Fibroblast of the conjunctiva (primary cell): ENCODE data around the gene GAB2.
A peak's percentile ranks its signal among the peaks of the same experiment; 100 is the strongest.
"Not testable (repeated sequence)": the region's sequence is repeated elsewhere in the genome, so short reads cannot be mapped to it uniquely, and the experiment has no call there.

ENCODE experiments used
- DNase-seq: peaks from one replicate; pipeline ENCODE4 v3.0.0-alpha.2; 2010; ENCODE audit warnings: low read depth

GAB2 gene

GRCh38 chr11:78187366-78188285 lies 230.0 kb downstream of the GAB2 start:
- no peak for DNase-seq

- DNase-seq, result no peak
Observed at GRCh38 chr11:78181185-78181584, 236.4 kb downstream of the GAB2 start.

DNA sequence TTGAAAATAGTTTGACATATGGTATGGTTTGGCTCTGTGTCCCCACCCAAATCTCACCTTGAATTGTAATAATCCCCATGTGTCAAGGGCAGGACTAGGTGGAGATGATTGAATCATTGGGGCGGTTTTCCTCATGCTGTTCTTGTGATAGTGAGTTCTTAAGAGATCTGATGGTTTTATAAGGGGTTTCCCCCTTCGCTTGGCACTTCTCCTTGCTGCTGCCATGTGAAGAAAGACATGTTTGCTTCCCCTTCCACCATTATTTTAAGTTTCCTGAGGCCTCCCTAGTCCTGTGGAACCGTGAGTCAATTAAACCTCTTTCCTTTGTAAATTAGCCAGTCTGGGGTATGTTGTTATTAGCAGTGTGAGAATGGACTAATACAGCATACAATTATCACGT lies 236.9 kb downstream of the GAB2 start:
- DNase-seq, result no peak

DNA sequence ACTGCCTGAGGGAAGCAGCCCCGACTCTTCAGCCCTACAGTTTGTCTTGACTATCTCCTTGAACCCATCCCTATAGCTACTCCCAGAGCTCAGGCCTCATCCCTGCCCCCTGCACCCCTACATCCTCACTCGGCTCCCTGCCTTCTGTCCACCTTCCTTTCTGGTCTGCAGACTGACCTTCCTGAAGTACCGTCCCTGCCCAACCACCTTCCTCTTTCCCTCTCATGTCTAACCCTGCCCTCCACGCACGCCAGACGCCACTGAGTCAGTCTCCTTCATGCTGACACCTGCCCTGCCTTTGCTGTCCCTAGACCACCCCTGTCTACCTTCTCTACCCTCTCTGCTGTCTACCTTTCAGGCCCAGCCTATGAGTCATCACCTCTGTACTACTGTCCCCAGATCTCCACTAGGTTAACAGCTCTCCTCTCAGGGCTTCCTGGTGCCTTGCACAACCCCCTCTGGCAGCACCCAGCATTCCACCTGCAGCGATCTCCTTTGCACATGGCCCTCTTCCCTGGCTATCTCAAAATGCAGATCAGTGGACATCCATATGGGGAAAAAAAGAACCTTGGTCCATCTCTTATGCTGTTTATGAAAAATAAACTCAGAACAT lies 238.1 kb downstream of the GAB2 start:
- DNase-seq, result no peak

DNA sequence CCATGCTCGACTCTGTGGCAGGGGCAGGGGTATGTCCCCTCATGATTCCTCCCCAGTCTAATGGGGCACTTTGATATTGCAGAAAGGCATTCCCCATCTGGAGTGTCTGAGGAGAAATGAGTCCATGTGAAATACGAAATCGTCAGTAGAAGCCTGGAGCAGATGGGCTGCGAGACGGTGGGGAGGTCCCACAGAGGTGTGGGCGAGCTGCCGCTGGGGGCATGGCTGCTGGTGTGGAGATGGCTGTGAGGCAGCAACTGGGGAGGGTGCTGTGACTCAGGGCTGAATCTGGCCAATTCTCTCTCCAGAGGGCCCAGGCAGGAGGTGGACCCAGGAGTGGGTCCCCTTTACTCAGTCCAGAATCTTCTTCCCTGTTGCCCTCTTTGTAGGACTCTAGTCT lies 240.4 kb downstream of the GAB2 start:
- DNase-seq, result no peak

DNA sequence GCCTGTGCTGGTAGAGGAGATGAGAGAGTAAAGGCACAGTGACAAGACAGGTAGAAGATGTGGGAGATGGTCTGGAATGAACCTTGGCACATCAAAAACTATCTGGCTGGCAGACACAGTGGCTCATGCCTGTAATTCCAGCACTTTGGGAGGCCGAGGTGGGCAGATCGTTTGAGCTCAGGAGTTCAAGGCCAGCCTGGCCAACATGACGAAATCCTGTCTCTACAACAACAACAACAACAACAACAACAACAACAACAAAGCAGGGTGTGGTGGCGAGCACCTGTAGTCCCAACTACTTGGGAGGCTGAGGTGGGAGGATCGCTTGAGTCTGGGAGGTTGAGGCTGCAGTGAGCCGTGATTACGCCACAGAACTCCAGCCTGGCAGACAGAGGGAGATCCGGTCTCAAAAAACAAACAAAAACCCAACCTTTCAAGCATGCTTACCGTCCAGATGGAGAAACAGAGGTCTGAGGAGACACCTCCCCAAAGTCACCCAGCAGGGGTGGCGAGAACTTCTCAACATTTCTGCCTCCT lies 240.9 kb downstream of the GAB2 start:
- no peak for DNase-seq

DNA sequence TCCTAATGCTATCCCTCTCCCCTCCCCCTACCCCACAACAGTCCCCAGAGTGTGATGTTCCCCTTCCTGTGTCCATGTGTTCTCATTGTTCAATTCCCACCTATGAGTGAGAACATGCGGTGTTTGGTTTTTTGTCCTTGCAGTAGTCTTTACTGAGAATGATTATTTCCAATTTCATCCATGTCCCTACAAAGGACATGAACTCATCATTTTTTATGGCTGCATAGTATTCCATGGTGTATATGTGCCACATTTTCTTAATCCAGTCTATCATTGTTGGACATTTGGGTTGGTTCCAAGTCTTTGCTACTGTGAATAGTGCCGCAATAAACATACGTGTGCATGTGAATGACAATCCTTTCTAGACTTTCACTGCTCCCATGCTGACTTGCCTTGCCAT lies 241.8 kb downstream of the GAB2 start:
- not testable (repeated sequence) for DNase-seq

- no peak for DNase-seq
Observed at GRCh38 chr11:78171951-78172350, 245.7 kb downstream of the GAB2 start.

DNA sequence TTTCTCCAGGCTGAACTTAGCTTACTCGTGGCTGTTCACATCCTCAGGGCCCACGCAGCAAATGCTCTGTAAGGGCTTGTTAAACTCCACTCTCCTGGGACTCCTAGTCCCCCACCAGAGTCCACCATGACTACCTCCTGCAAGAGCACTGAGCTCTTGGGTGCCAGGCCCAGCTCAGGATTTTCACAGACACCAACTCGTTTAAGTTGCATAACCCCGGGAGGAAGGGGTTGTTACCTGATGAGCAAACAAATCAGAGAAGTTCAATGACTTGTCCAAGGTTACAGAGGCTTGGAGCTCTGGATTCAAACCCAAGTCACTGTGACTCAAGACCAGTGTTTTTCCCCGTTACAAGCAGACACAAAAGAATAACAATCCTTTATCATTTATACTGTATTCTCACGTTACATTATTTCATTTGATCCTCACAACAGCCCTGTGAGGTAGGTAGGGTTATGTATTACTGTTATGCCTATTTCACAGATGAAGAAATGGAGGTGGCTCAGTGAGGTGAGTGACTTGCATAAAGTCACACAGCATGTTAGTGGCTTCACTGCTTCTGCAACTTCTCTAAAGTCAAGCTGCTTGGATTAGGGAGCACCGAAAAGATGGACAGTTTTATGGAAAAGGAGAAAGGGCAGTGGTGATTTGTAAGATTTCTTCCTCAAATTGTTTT lies 246.6 kb downstream of the GAB2 start:
- DNase-seq, result no peak

DNA sequence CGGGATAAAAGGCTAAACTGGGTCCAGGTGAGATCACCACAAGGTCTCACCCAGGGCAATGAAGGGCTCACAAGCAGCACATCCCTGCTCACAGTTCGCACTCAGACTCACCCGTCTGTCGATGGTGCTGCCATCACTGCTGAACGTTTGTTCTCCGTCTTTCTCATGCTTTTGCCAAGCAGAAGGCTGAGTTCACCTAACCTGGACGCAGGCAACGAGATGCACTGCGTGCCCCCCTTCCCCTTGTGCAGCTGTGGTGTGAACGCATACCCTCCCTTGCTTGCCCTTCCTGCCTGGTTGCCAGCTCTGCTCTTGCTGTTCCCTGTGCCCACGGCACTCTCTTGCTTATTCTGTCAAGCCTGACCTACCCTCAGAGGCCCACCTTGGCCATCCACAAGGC lies 247.2 kb downstream of the GAB2 start:
- DNase-seq, result no peak

DNA sequence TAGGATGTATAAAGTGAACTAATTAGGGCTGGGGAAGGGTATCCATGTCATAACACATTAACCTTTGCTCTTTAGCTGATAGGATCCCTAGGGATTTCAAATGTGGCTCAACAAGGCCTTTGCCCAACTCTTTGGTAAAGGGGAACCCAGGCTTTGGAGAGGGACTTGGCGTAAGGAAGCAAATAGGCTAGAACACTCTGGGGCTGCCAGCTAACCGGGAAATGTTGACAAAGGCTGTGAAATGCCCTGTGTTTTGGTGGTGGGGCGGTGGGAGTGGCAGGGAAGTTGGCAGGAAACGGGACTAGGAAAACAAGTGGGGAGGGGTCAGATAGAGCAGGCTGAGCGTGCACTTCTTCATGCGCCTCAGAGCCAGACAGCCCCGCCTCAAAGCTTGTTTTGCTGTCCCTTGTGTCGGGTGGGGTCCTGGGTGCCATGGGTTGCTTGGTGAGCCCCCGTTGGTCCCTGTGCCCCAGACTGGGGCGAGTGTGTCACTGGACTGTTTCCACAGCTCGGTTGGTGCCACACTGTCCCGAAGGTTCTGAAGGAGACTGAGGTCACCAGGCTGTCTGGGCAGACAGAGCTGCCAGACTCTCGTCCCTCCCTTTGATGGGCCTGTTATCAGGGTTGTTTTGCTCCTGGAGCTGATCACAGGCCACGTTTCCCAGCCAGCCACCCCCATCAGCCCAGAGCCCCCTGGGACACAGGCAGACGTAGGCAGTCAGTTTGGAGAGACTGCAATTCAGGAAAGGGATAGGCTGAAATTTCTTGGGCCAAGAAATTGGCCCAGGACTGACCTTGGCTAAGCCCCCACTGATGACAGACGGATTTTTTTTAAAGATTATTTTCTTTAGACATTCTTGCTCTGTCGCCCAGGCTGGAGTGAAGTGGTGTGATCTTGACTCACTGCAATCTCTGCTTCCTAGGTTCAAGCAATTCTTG lies 248.8 kb downstream of the GAB2 start:
- peak; percentile 88 for DNase-seq

- no peak for DNase-seq
Observed at GRCh38 chr11:78166855-78167469, 250.7 kb downstream of the GAB2 start.
